ENCODE results near the gene CYP27C1. TPM values are rescaled to one million over a fixed set of nuclear protein-coding genes. Genes with fewer than 3 reads are reported as not detected.

Gene CYP27C1
- polyA plus RNA-seq, 3 donors = 0.08 to 0.67 (median 0.43) TPM

GRCh38 chr2:127197475-127198385 is 22.4 kb downstream of the CYP27C1 start:
- 53 to 61% (median 58%) methylated on average over 19 of the region's 19 CpGs for WGBS, 3 donors
- H3K27ac ChIP-seq (ENCODE audit: low read depth, low read length) = no peak overlapping the region

DNA sequence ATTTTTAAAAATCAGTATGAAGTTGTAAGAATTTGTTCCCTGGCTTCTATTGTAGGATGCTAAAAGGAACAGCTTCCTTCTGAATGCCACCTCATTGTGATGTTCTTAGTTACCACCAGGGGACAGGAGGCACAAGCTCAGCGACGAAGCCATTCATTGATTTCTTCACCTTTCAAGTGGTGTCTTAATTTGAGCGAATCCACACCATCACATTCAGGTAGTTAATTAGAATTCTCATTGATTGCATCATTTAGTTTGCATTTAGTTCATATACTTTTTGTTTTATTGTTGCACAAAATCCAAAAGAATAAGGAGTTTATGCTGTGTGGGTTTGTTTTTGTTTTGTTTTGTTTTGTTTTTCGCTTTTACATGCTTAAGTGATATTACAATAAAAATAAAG is 23.1 kb downstream of the CYP27C1 start:
- WGBS, 3 donors = 72 to 85% (median 79%) methylated on average over 4 of the region's 4 CpGs
- H3K27ac ChIP-seq (ENCODE audit: low read depth, low read length) = no peak overlapping the region

DNA sequence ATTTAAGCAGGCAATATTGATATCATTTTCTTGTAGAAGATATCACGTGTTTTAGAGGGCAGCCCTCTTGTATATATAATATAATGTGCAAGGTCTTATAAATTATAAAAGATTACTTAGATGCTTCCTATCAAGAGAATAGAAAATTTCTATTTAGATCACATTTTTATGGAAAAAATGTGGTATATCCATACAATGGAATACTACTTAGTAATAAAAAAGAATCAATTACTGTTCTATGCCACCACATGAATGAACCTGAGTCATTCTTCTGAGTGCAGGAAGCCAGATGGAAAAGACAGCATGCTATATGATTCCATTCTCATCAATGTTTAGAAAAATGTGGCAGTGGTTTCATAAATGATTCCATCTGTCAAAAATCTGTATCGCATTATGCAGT is 23.6 kb downstream of the CYP27C1 start:
- 94 to 99% (median 96%) methylated on average over 2 of the region's 2 CpGs for WGBS, 3 donors

DNA sequence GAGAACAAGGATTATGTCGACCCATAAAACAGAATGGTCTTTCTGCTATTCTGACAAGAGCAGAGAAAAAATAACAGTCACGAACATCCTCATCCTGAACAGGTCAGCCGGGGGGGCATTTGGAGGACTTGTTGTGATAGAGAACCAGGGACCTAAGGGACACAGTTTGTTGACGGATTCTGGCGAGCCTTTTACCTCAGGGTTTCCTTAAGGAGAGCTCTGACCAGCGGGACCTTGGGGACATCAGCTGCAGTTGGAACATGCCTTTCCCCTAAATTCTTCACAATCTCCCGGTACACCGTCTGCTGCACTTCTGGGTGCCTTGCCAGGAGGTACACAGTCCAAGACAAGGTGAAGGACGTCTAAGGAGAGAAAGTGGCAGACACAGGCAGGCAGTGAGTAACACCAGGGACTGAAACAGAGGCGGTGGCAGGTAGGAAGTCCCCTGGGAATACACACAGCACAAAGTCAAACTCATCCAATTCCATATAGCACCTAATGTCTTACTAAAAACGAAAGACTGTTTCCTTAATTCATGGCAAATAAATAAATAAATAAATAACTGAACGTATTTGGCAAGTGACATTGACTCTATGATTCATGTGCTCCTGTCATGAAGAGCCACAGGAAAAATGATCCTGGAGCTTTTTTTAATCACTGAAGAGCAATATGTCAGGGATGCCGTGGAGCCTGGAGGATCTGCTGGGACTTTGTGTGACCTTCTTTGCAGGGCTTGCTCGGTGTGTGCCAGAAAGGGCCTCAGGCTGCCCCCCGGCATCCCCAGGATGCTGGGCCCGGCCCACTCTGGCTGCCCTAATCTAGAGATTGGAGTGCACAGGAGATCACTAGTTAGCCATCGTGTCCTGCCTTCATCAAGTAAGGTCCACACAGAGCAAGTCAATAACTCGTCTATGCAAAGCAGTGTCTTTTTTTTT is 24.7 kb downstream of the CYP27C1 start:
- 72 to 82% (median 77%) methylated on average over 18 of the region's 18 CpGs for WGBS, 3 donors
- no peak overlapping the region for H3K27ac ChIP-seq (ENCODE audit: low read depth, low read length)

More for the DNA sequence above, 23.6 kb downstream of the CYP27C1 start:
- H3K27ac ChIP-seq (ENCODE audit: low read depth, low read length) = no peak overlapping the region

DNA sequence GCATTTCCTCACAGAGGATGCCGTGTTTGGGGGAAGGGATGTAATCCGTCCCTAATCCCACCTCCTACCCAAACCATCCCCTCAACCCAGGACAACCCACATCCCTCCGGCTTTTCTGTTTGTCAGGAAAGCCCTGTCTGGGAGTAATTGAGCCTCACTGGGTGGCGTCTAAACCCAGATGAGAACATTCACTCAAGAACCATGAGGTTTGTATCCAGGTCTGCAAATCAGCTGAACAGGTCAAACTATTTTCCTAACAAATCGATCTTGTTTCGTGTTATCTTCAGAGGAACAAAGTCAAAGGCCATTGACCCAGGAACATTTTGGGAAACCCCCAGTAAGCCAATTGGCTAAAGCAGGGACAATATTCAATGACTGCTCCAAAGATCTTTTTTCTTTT is 25.7 kb downstream of the CYP27C1 start:
- 53 to 65% (median 54%) methylated on average over 6 of the region's 6 CpGs for WGBS, 3 donors
- H3K27ac ChIP-seq (ENCODE audit: low read depth, low read length) = no peak overlapping the region

GRCh38 chr2:127193967-127194280 is 26.2 kb downstream of the CYP27C1 start:
- 44 to 65% (median 55%) methylated on average over 5 of the region's 5 CpGs for WGBS, 3 donors
- no peak overlapping the region for H3K27ac ChIP-seq (ENCODE audit: low read depth, low read length)

GRCh38 chr2:127193164-127193966 is 26.7 kb downstream of the CYP27C1 start:
- H3K27ac ChIP-seq (ENCODE audit: low read depth, low read length) = no peak overlapping the region
- WGBS, 3 donors = 60 to 71% (median 69%) methylated on average over 26 of the region's 26 CpGs

DNA sequence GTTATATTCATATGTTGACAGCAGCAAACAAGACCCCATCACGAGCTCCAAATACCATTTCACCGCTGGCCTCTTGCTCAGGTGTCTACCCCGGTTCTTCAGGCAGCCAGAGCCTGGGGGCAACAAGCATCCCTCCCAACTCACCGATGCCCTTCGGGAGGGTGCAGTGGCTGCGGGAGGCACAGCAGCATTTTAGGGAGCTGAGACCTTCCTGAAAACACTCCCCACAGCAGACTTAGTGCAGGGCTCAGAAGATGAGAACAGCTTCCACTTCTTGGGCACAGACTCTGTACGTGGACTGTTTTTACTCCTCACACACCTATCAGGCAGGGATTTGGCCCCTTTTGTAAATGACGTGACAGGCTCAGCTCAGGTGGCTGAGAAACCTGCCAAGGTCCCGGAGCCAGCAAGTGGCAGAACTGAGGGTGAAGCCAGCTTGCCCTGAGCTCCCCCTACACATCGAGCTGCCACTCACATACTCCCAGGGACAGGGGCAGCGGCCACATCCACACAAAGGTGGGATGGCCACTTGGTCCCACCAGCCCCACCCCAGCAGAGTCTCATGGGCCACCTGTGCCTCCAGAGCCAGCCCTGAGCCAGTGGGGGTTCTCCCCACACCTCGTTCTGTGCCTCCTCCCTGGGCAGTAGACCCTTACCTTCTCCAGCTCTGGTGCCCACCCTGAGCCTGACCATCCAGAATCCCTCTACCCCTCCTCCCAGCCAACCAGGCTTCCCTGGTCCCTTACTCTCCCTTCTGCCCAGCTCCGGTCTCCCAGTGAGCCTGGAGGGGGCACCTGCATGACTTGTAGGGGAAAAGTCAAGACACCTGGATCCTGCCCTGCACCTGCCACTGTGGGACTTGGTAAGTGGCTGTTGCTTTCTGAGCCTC is 28.5 kb downstream of the CYP27C1 start:
- H3K27ac ChIP-seq (ENCODE audit: low read depth, low read length) = no peak overlapping the region
- WGBS, 3 donors = 80 to 94% (median 92%) methylated on average over 13 of the region's 13 CpGs

DNA sequence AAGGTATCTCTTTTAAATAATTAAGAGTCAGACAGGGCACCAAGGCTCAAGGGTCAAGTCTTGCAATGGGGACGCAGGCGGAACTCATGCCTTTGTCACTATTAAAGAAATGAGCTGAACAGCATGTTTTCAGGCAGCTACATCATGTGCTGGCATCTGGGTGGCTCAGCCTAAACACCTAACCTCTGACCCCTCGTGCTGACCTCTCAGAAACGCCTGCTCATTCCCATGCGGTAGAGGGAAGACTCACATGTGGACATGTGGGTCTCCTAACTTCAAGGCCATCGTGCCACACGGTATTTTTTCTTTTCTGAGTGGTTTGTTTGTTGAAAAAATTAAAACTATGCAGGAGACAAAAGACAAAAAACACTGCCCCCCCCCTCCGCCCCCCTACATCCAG is 31.3 kb downstream of the CYP27C1 start:
- WGBS, 3 donors = 86 to 93% (median 89%) methylated on average over 8 of the region's 8 CpGs
- no peak overlapping the region for H3K27ac ChIP-seq (ENCODE audit: low read depth, low read length)

GRCh38 chr2:127187831-127188230 is 32.3 kb downstream of the CYP27C1 start:
- 66 to 83% (median 82%) methylated on average over 10 of the region's 10 CpGs for WGBS, 3 donors
- H3K27ac ChIP-seq (ENCODE audit: low read depth, low read length) = no peak overlapping the region

DNA sequence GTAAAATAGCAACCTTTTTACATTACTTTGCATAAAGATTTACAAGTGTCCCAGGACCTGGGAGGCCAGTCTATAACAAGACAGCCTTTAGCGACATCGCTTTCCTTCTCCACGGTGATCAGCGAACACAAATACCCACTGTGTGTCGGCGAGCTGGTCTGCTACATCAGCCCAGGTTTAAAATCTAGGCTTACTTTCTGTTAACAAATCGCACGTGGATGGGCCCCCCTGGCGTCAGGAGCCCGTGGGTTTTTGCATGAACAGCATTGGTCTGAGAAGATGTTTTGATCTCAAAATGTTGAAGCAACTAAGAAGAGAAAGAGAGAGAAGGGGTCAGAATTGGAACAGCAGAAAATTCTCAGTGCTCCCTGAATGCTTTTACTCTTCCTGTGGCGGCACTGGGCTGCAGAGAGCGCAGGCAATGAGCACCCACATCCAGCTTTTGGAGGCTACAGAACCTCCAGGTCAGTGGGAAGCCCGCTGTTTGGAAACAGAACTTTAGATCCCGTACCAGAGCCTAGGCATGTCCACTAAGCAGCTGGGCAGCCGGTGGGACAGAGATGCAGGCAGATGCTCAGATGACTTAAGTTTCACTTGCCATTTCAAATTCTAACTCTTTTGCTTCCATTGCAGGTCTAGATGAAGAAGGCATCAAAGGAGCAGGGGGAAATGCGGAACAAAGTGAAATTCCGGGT is 32.9 kb downstream of the CYP27C1 start:
- H3K27ac ChIP-seq (ENCODE audit: low read depth, low read length) = no peak overlapping the region
- 74 to 89% (median 86%) methylated on average over 17 of the region's 17 CpGs for WGBS, 3 donors

DNA sequence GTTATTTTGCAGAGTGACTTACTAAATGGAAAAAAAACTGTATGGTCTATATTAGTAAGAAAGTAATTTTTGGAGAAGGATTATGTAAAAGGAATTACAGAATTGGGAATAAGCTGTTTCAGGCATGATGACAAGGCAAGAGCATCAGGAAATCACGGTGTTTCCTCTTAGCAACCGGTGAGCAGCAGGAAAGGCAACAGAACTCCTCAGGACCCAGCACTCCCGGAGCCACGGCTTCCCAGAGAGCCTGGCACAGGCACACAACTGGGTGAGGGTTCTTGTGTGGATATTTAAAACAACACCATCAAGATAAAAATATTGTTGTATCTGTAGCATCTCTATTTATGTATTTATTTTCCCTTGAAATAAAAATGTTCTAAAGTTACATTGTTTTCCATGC is 34.4 kb downstream of the CYP27C1 start:
- 21 to 70% (median 26%) methylated on average over 4 of the region's 4 CpGs for WGBS, 3 donors

GRCh38 chr2:127185093-127185492 is 35.0 kb downstream of the CYP27C1 start:
- WGBS, 3 donors = 55 to 74% (median 57%) methylated on average over 9 of the region's 9 CpGs
- H3K27ac ChIP-seq (ENCODE audit: low read depth, low read length) = no peak overlapping the region

More for the DNA sequence above, 34.4 kb downstream of the CYP27C1 start:
- no peak overlapping the region for H3K27ac ChIP-seq (ENCODE audit: low read depth, low read length)

DNA sequence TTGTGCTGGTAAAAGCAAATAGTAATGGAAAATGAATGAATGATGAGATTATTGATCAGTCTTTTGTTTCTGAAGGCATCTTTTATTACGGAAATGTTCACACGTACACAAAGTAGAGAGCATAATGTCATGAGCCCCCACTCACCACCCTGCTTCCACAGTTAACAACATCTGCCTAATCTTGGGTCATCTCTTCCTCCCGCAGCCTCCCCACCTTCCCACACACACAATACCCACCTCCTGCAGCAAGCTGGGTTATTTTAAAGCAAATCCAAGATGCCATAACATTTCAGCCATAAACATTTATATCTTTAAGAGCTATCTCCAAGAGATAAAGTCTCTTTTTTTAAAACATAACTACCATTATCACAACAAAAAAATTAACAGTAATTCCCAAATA is 36.3 kb downstream of the CYP27C1 start:
- WGBS, 3 donors = 40 to 71% (median 70%) methylated on average over 3 of the region's 3 CpGs
- H3K27ac ChIP-seq (ENCODE audit: low read depth, low read length) = no peak overlapping the region

DNA sequence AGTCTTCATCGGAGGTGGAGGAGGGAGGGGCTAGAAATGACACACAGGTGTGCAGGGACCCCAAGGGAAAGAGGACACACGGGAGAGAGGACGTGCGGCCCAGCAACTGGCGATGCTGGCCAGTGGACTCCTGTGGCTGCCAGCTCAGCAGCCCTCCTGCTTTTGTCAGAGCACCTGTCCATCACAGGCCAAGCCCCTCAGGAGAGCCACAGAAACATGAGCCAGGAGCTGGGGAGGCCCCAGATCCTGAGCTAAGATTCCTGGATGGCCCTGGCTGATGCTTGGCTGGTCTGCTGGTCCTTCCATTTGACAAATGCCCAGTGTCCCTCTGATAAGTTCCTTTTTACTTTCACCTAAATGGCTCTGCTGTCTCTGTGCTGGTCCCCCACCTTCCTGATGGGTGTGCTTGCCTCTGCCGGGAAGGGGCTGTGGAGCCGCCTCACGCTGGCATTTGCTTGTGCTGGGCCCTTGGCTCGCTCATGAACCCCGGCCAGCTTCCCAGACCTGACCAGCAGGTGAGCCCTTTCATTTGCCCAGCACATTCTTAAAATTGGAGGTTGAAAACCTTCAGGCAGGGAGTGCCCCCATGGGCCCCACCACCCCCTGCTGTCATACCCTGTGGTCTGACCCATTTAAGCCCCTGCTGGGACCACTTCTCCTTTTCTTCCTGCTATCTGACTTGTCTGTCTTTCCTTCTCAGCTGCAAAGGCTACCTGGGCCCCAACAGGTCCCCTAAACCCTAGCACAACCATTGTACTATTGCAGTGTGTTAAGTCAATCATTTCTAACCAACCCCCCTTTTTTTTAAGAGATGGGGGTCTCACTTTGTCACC is 37.3 kb downstream of the CYP27C1 start:
- H3K27ac ChIP-seq (ENCODE audit: low read depth, low read length) = no peak overlapping the region
- WGBS, 3 donors = 84 to 89% (median 86%) methylated on average over 9 to 10 of the region's 10 CpGs

GRCh38 chr2:127181851-127182250 is 38.2 kb downstream of the CYP27C1 start:
- 60 to 75% (median 71%) methylated on average over 4 of the region's 4 CpGs for WGBS, 3 donors
- H3K27ac ChIP-seq (ENCODE audit: low read depth, low read length) = no peak overlapping the region

All from adipose tissue (tissue), 3 donors.